T-cell (primary cell): Measurements from ENCODE around the gene TMEM250. TPM values are rescaled to one million over a fixed set of nuclear protein-coding genes. Genes with fewer than 3 reads are reported as not detected.

Experiments used
- ATAC-seq, 4 experiments: fragments of 200-7000 bp in 3 of 4; fragments of 150-1000 bp in 1 of 4; cut with Tn5 transposase; replicated peaks in 1 of 4; 1 replicate in 3 of 4; 2 replicates in 1 of 4; pipeline ENCODE4 v1.10.0; 2021; ENCODE audit warnings: moderate library complexity in 3 of 4, mild to moderate bottlenecking in 2 of 4, moderate number of reproducible peaks in 1 of 4
- CTCF ChIA-PET, 2 donors: fragments of 300-600 bp; sonication (Branson Sonifier 250); formaldehyde crosslinking; loops; one replicate each; lab custom pipeline; 2022; ENCODE audit warnings: antibody characterized with exemption in 2 of 2; lab: Charles Lee
- POLR2A ChIA-PET, 2 donors: fragments of 300-600 bp; sonication (Branson Sonifier 250); formaldehyde crosslinking; loops; one replicate each; lab custom pipeline; 2022; ENCODE audit warnings: antibody characterized with exemption in 2 of 2; lab: Charles Lee
- DNase-seq, 35 experiments: peaks; one replicate each; pipeline versions ENCODE4 v3.0.0 to v3.0.0-alpha.2; 2013 to 2023
- H3K27ac ChIP-seq: one replicate; pipeline ENCODE4 v1.5.1; 2013; ENCODE audit warnings: low read length
- H3K27me3 ChIP-seq, 2 experiments: replicated peaks in 1 of 2; 1 replicate in 1 of 2; 2 replicates in 1 of 2; pipeline versions ENCODE4 v1.6.1 to v1.7.0; 2013; ENCODE audit warnings: low read length in 1 of 2, mixed read lengths in 1 of 2; ENCODE audit not compliant: control insufficient read depth in 2 of 2, insufficient read depth in 2 of 2; ENCODE audit errors: extremely low read depth in 1 of 2
- H3K36me3 ChIP-seq, 2 donors: 1 replicate in 1 of 2; 2 replicates in 1 of 2; pipeline versions ENCODE4 v1.6.1 to v1.7.0; 2013; ENCODE audit warnings: low read length in 1 of 2; ENCODE audit not compliant: control insufficient read depth in 2 of 2, insufficient read depth in 1 of 2; ENCODE audit errors: extremely low read depth in 1 of 2
- H3K4me1 ChIP-seq, 2 experiments: 1 replicate in 1 of 2; 2 replicates in 1 of 2; pipeline versions ENCODE4 v1.6.1 to v1.7.0; 2013; ENCODE audit warnings: low read length in 2 of 2, mixed read lengths in 1 of 2; ENCODE audit not compliant: insufficient read depth in 2 of 2, control insufficient read depth in 1 of 2; ENCODE audit errors: extremely low read depth in 1 of 2
- H3K4me3 ChIP-seq, 2 donors: 1 replicate in 1 of 2; 2 replicates in 1 of 2; pipeline versions ENCODE4 v1.5.1 to v1.7.0; 2013; ENCODE audit warnings: mild to moderate bottlenecking in 2 of 2, low read length in 1 of 2, moderate library complexity in 1 of 2; ENCODE audit not compliant: control insufficient read depth in 1 of 2; ENCODE audit errors: extremely low read depth in 1 of 2
- H3K9me3 ChIP-seq: 2 replicates; pipeline ENCODE4 v1.7.0; 2013
- H3K27ac Mint-ChIP-seq, 2 donors: one replicate each; pipeline ENCODE4 v1.8.0; 2020 to 2021; ENCODE audit warnings: mild to moderate bottlenecking in 2 of 2, mixed read lengths in 2 of 2
- H3K27me3 Mint-ChIP-seq, 2 donors: one replicate each; pipeline ENCODE4 v1.8.0; 2021 to 2022; ENCODE audit warnings: mixed read lengths in 2 of 2
- H3K36me3 Mint-ChIP-seq: one replicate; pipeline ENCODE4 v1.8.0; 2021; ENCODE audit warnings: mixed read lengths
- H3K4me1 Mint-ChIP-seq, 3 donors: one replicate each; pipeline ENCODE4 v1.8.0; 2020 to 2022; ENCODE audit warnings: mixed read lengths in 3 of 3, mild to moderate bottlenecking in 1 of 3
- H3K4me3 Mint-ChIP-seq, 3 donors: one replicate each; pipeline ENCODE4 v1.8.0; 2020 to 2022; ENCODE audit warnings: mild to moderate bottlenecking in 3 of 3, mixed read lengths in 3 of 3, moderate library complexity in 3 of 3
- H3K9me3 Mint-ChIP-seq, 3 donors: one replicate each; pipeline ENCODE4 v1.8.0; 2020 to 2022; ENCODE audit warnings: mixed read lengths in 3 of 3
- WGBS: methylation state at CpG from one replicate; pipeline ENCODE4 v1.1.5; 2013; ENCODE audit warnings: missing lambda C conversion rate; ENCODE audit not compliant: insufficient coverage; 5-methylcytosine and 5-hydroxymethylcytosine counted together
- total RNA-seq, 35 experiments: library from RNA in 6 of 35; stranded (reverse) in 6 of 35; fragments of 120-200 nt in 1 of 35; gene quantifications; one replicate each; pipeline versions ENCODE4 v1.2.1 to v1.2.4 and lab custom pipeline; 2013 to 2026

The TMEM250 gene
- total RNA-seq, 5 donors from 2014 or later (not counting 1 experiment from before 2014, with no cell fraction given): 21.0 to 77.9 (median 63.0) TPM

DNA sequence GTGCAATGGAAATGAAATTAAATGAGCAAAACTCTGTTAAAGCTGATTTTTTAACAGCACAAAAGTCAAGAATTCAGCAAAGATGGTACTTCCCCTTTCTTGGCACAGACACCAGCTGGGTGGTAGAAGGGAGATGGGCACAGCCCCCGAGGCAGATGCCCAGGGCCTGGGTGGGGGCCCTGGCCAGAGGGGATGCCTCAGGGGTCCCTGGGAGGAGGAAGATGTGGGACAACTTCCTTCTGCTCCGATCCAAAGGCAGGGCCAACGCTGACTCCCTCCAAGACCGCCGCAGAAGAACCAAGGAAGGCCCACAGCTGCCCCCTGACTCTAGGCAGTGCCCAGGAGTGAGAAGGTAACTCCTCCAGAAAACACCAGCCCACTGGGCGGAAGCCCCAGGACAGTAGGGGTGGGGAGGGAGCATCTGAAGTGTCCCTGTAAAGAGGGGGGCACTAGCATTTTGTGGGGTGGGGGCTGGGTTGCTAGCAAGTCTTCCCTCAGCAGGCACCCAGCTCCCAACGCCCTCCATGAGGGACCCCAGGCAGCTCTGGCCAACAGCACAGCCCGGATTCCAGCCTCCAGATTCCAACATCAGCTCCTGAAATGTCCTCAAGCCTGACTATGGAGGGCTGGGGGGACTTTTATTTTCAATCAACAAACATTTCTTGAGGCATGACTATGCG lies 28.5 kb downstream of the TMEM250 start:
- Mint-ChIP-seq H3K36me3 (no peaks in the 10 kb centered on the region), H3K4me3 (no peak overlapping the region), H3K27ac (no peak overlapping the region), H3K4me1 (peaks cover 14 to 34% (median 19%) of the 10 kb centered on the region in 3 donors), H3K9me3 (no peaks in the 10 kb centered on the region), H3K27me3 (no peaks in the 10 kb centered on the region)
- no peak for DNase-seq
- H3K4me1 ChIP-seq: peaks cover 0 to 30% of the 10 kb centered on the region in 2 experiments
- ATAC-seq: no peak
- CTCF ChIA-PET: interaction anchor here (0.6 to 1.3 kb wide), 6 partner anchors 21 to 1908 kb away, joined by 3 to 7 read pairs (median 4); no protein-coding TSS in a partner anchor
- no peak overlapping the region for H3K4me3 ChIP-seq
- WGBS: no CpG with 5 or more reads among the region's 9 CpGs
- H3K27me3 ChIP-seq: peaks cover 0 to 3% of the 10 kb centered on the region in 2 experiments
- H3K9me3 ChIP-seq: no peaks in the 10 kb centered on the region
- H3K27ac ChIP-seq: no peak overlapping the region
- POLR2A ChIA-PET: no interaction called here
- no peaks in the 10 kb centered on the region for H3K36me3 ChIP-seq

DNA sequence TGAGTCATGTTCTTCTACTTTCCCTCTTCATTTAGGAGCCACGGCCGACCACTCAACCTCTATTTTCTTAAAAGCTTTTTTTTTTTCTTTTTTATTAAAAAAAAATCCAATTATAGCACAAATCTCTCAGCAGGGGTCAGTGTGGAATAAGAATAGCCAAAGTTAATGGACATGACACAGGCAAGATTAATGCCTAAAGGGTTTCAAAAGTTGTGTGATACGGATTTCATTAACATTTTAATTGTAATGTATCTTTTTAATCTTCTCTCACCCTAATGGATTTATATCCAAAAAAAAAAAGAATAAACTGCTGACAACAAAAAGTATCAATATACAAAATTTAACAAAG lies 29.0 kb downstream of the TMEM250 start:
- peak in 1 of 4 experiments; percentile 30 for ATAC-seq
- H3K36me3 Mint-ChIP-seq: no peaks in the 10 kb centered on the region
- H3K27ac Mint-ChIP-seq: no peak overlapping the region
- DNase-seq: peak in 1 of 35 experiments; percentile 64
- Histone ChIP-seq H3K9me3 (no peaks in the 10 kb centered on the region), H3K4me1 (peaks cover 0 to 30% of the 10 kb centered on the region in 2 experiments), H3K27ac (no peak overlapping the region), H3K27me3 (peaks cover 0 to 3% of the 10 kb centered on the region in 2 experiments), H3K36me3 (no peaks in the 10 kb centered on the region), H3K4me3 (no peak overlapping the region)
- H3K9me3 Mint-ChIP-seq: no peaks in the 10 kb centered on the region
- peaks cover 16 to 36% (median 21%) of the 10 kb centered on the region in 3 donors for H3K4me1 Mint-ChIP-seq
- no CpG with 5 or more reads among the region's 3 CpGs for WGBS
- CTCF ChIA-PET: interaction anchor here (0.6 to 1.3 kb wide), 8 partner anchors 8 to 1909 kb away, joined by 3 to 7 read pairs (median 3); no protein-coding TSS in a partner anchor
- H3K27me3 Mint-ChIP-seq: no peaks in the 10 kb centered on the region
- POLR2A ChIA-PET: no interaction called here
- no peak overlapping the region for H3K4me3 Mint-ChIP-seq

DNA sequence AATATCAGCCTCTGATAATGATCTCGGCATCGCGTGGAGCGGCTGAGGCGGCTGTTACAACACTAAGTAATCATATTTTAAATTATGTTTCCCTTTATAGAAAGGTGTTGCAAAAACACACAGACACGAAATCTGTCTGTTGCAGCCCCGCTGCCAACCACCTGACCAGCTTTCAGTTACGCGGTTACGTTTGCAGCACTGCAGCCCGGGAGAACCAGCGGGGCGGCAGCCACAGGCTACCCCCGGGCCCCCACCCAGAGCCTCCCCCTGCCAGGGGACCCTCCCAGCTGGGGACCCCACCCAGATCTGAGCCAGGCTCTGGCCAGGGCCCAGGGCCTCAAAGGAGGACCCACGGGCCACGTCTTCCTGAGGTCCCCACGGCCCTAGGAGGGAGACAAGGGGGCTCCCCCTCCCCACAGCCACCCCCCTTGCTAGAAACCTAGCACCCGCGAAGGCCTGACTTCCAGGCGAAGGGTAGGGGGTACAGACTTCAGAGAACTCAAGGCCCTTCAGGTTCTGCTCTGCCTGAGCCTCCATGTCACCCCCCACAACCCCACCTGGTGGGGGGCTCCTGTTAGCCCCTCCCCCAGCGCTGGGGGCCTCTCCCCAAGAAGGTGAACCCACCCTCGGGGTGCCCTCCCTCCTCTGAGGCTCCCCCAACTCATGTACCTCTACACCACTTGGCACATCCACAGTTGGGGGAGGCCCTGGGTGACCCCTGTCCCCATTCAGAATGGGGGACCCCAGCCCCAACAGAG lies 29.6 kb downstream of the TMEM250 start:
- Mint-ChIP-seq H3K27me3 (no peaks in the 10 kb centered on the region), H3K27ac (no peak overlapping the region), H3K36me3 (no peaks in the 10 kb centered on the region), H3K4me3 (no peak overlapping the region), H3K4me1 (peaks cover 21 to 40% (median 25%) of the 10 kb centered on the region in 3 donors), H3K9me3 (no peaks in the 10 kb centered on the region)
- Histone ChIP-seq H3K9me3 (no peaks in the 10 kb centered on the region), H3K4me1 (peaks cover 0 to 29% of the 10 kb centered on the region in 2 experiments), H3K27me3 (peaks cover 0 to 1% of the 10 kb centered on the region in 2 experiments), H3K36me3 (no peaks in the 10 kb centered on the region), H3K4me3 (no peak overlapping the region), H3K27ac (no peak overlapping the region)
- WGBS: 20% methylated on average over 12 of the region's 22 CpGs
- DNase-seq: no peak
- peak in 1 of 4 experiments; percentile 31 for ATAC-seq
- ChIA-PET POLR2A (no interaction called here), CTCF (interaction anchor here (0.6 to 1.3 kb wide), 5 partner anchors 8 to 274 kb away, joined by 3 to 7 read pairs (median 3); no protein-coding TSS in a partner anchor)

DNA sequence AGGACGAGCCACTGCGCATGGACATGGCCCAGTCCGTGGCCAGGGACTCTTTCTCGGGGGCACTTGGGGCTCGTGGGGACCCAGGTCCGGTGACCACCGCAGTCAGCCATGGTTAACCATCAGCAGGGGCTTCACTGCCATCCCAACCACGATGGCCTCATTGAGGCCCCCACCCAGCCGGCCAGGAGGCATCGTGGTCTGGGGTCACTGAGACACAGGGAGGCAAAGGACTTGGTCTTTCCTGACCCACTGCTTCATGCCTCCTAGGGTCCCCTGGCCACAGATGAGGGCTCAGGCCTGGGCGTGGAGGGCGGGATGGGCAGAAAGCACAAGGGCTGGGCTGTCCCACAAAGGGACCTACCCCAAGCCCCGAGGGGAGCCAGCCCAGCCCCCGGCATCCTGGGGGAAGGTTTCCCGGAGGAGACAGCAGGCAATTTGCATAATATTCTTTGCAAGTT lies 30.2 kb downstream of the TMEM250 start:
- Mint-ChIP-seq H3K4me3 (no peak overlapping the region), H3K27ac (no peak overlapping the region)
- 71% methylated on average over 15 of the region's 15 CpGs for WGBS

DNA sequence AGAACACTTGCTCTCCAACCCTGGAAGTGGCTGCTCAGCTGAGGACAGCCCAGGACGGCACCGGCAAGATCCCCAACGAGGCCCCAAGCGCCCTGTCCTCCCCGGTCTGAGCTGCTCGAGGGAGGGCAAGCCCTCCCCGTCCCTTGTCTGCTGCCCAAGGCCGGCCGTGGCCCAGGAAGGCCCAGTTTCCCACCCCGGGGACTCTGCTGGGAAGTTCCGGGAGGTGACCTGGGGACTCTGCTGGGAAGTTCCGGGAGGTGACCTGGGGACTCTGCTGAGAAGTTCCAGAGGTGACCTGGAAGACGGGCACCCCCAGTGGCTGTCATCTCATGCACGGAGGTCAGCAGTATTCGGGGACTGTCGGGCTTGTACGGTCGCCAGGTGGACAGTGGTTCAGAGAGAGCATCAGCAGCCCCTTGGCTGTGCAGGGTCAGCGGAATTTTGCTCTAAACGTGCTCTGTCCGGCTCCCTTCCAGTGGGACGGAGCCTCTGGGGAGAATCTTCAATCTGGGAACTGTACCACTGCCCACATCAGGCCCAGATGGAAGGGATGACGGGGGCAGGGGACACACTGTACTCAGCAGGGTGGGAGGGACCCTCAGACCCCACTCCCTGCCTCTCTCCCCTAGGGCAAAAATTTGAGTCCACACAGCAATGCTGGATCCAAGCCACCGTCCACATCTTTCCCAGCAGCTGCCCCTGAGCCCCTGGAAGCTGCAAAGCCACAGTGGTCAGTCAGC lies 30.8 kb downstream of the TMEM250 start:
- WGBS: 91% methylated on average over 24 of the region's 24 CpGs
- Mint-ChIP-seq H3K36me3 (no peaks in the 10 kb centered on the region), H3K27ac (no peak overlapping the region), H3K4me3 (no peak overlapping the region), H3K9me3 (no peaks in the 10 kb centered on the region), H3K27me3 (no peaks in the 10 kb centered on the region), H3K4me1 (peaks cover 19 to 33% (median 24%) of the 10 kb centered on the region in 3 donors)
- no peak for ATAC-seq
- Histone ChIP-seq H3K36me3 (no peaks in the 10 kb centered on the region), H3K4me1 (peaks cover 0 to 20% of the 10 kb centered on the region in 2 experiments), H3K9me3 (no peaks in the 10 kb centered on the region), H3K27me3 (no peaks in the 10 kb centered on the region), H3K4me3 (no peak overlapping the region), H3K27ac (no peak overlapping the region)
- no peak for DNase-seq
- CTCF ChIA-PET: no interaction called here
- POLR2A ChIA-PET: no interaction called here

More for the DNA sequence above, 30.2 kb downstream of the TMEM250 start:
- ChIA-PET POLR2A (no interaction called here), CTCF (no interaction called here)
- H3K9me3 ChIP-seq: no peaks in the 10 kb centered on the region
- DNase-seq (no peak), ATAC-seq (no peak)
- Mint-ChIP-seq H3K4me1 (peaks cover 21 to 36% (median 22%) of the 10 kb centered on the region in 3 donors), H3K27me3 (no peaks in the 10 kb centered on the region), H3K9me3 (no peaks in the 10 kb centered on the region), H3K36me3 (no peaks in the 10 kb centered on the region)
- peaks cover 0 to 23% of the 10 kb centered on the region in 2 experiments for H3K4me1 ChIP-seq
- no peaks in the 10 kb centered on the region for H3K27me3 ChIP-seq
- H3K36me3 ChIP-seq: no peaks in the 10 kb centered on the region
- no peak overlapping the region for H3K4me3 ChIP-seq
- H3K27ac ChIP-seq: no peak overlapping the region
